GM23248 (cell line): ENCODE data around the gene WBP1. TPM values are rescaled to one million over a fixed set of nuclear protein-coding genes. Genes with fewer than 3 reads are reported as not detected.

ENCODE experiments used
- DNase-seq: peaks from one replicate; pipeline ENCODE4 v3.0.0-alpha.2; 2015
- H2AFZ ChIP-seq: fragments of 200-600 bp; sonication (generic); 2 replicates; pipeline ENCODE4 v1.6.1; 2016; ENCODE audit warnings: antibody characterized with exemption
- H3F3A ChIP-seq: fragments of 200-600 bp; sonication (generic); 2 replicates; pipeline ENCODE4 v1.6.1; 2016; ENCODE audit warnings: mild to moderate bottlenecking, antibody characterized with exemption, mixed run types; ENCODE audit not compliant: insufficient read depth
- H3K27ac ChIP-seq: fragments of 200-600 bp; sonication (generic); 2 replicates; pipeline ENCODE4 v1.5.1; 2016; ENCODE audit warnings: mild to moderate bottlenecking
- H3K27me3 ChIP-seq: fragments of 200-600 bp; sonication (generic); replicated peaks from 2 replicates; pipeline ENCODE4 v1.6.1; 2016; ENCODE audit warnings: mild to moderate bottlenecking; ENCODE audit not compliant: insufficient read depth
- H3K36me3 ChIP-seq: fragments of 200-600 bp; sonication (generic); 2 replicates; pipeline ENCODE4 v1.6.1; 2016; ENCODE audit warnings: low read depth, mild to moderate bottlenecking
- H3K4me1 ChIP-seq: fragments of 200-600 bp; sonication (generic); 2 replicates; pipeline ENCODE4 v1.6.1; 2016; ENCODE audit warnings: mild to moderate bottlenecking; ENCODE audit not compliant: insufficient read depth
- H3K4me2 ChIP-seq: fragments of 200-600 bp; sonication (generic); one replicate; pipeline ENCODE4 v1.6.1; 2016; ENCODE audit warnings: mild to moderate bottlenecking; ENCODE audit not compliant: unreplicated experiment
- H3K4me3 ChIP-seq: fragments of 200-600 bp; sonication (generic); 2 replicates; pipeline ENCODE4 v1.5.1; 2016; ENCODE audit warnings: mild to moderate bottlenecking
- H3K79me2 ChIP-seq: fragments of 200-600 bp; sonication (generic); 2 replicates; pipeline ENCODE4 v1.6.1; 2016; ENCODE audit warnings: mild to moderate bottlenecking; ENCODE audit not compliant: insufficient read depth
- H3K9ac ChIP-seq: fragments of 200-600 bp; sonication (generic); 2 replicates; pipeline ENCODE4 v1.6.1; 2016; ENCODE audit warnings: mild to moderate bottlenecking
- H3K9me2 ChIP-seq: fragments of 200-600 bp; sonication (generic); 2 replicates; pipeline ENCODE4 v1.6.1; 2016; ENCODE audit warnings: mixed run types, mild to moderate bottlenecking, moderate library complexity; ENCODE audit not compliant: insufficient read depth
- H3K9me3 ChIP-seq: fragments of 200-600 bp; sonication (generic); one replicate; pipeline ENCODE4 v1.6.1; 2017; ENCODE audit warnings: low read depth
- H4K20me1 ChIP-seq: fragments of 200-600 bp; sonication (generic); 2 replicates; pipeline ENCODE4 v1.6.0; 2016; ENCODE audit not compliant: insufficient read depth
- EZH2 ChIP-seq: fragments of 200-600 bp; sonication (generic); IDR thresholded peaks from 2 replicates; pipeline ENCODE4 v1.6.1; 2018; ENCODE audit warnings: antibody characterized with exemption, mild to moderate bottlenecking; ENCODE audit not compliant: insufficient read depth, poor library complexity, severe bottlenecking
- EZH2phosphoT487 ChIP-seq: fragments of 200-600 bp; sonication (generic); IDR thresholded peaks from 2 replicates; pipeline ENCODE4 v1.6.1; 2018; ENCODE audit warnings: antibody characterized with exemption, moderate library complexity, mild to moderate bottlenecking, low read depth; ENCODE audit not compliant: insufficient read depth
- WGBS, 2 experiments: methylation state at CpG; one replicate each; pipeline ENCODE4 v1.1.6; 2015 to 2017; ENCODE audit warnings: low lambda C conversion rate in 2 of 2, low coverage in 1 of 2; ENCODE audit errors: missing lambda C conversion rate in 2 of 2; 5-methylcytosine and 5-hydroxymethylcytosine counted together
- in situ Hi-C: fragments of 300-500 bp; cut with MboI; formaldehyde crosslinking; loops from 2 replicates; pipeline ENCODE4 v1.15.0; 2020
- polyA plus RNA-seq: library from polyadenylated mRNA; unstranded; fragments of >200 nt; fragmentation: Nextera tagmentation; extraction: Ambion mirVana; gene quantifications from 2 replicates; pipeline ENCODE4 v1.2.1, GENCODE V29; 2016
- total RNA-seq: library from RNA; depleted of rRNA; stranded (reverse); fragments of >200 nt; shearing (Covaris generic); gene quantifications from 2 replicates; pipeline ENCODE4 v1.2.3, GENCODE V29; 2014

Gene WBP1
- total and polyA plus RNA-seq, 2 experiments from 2014 or later, result 47.1 to 58.7 TPM

GRCh38 chr2:74471332-74472065 is 13.3 kb downstream of the WBP1 start:
- H3K4me1 ChIP-seq, result peaks cover 15% of the 10 kb centered on the region
- peak; percentile 20 for DNase-seq
- H3K9ac ChIP-seq, result peak overlapping the region; percentile 88
- H3K4me3 ChIP-seq, result peak overlapping the region; percentile 87
- in situ Hi-C loops, result no loop called here
- no peaks in the 10 kb centered on the region for H3K27me3 ChIP-seq
- H3K9me3 ChIP-seq, result no peaks in the 10 kb centered on the region
- 45 to 47% methylated on average over 16 of the region's 16 CpGs for WGBS, 2 experiments
- peaks cover 33% of the 10 kb centered on the region for H3F3A ChIP-seq
- H4K20me1 ChIP-seq, result no peaks in the 10 kb centered on the region
- peak overlapping the region; percentile 95 for H2AFZ ChIP-seq
- H3K9me2 ChIP-seq, result no peaks in the 10 kb centered on the region
- peak overlapping the region; percentile 85 for H3K4me2 ChIP-seq
- H3K36me3 ChIP-seq, result 0 out of 2 replicates have a peak, but pooled peaks cover 4% of the 10 kb centered on the region
- H3K79me2 ChIP-seq, result peaks cover 14% of the 10 kb centered on the region
- no peak for TF ChIP-seq EZH2
- no peak for TF ChIP-seq EZH2phosphoT487
- H3K27ac ChIP-seq, result peak overlapping the region; percentile 87

- Histone ChIP-seq H3K27me3 (no peaks in the 10 kb centered on the region), H3K27ac (peak within 1 kb of the TSS; percentile 87), H3K79me2 (peaks cover 17% of the 10 kb centered on the region; the same call in 1 of the 2 replicates), H3K4me2 (peak within 1 kb of the TSS; percentile 85), H3K9me3 (no peaks in the 10 kb centered on the region), H2AFZ (peak within 1 kb of the TSS; percentile 95), H3F3A (peaks cover 31% of the 10 kb centered on the region), H3K4me3 (peak within 1 kb of the TSS; percentile 87), H3K9me2 (no peaks in the 10 kb centered on the region), H3K9ac (peak within 1 kb of the TSS; percentile 88), H4K20me1 (no peaks in the 10 kb centered on the region), H3K4me1 (peaks cover 15% of the 10 kb centered on the region), H3K36me3 (0 out of 2 replicates have a peak, but pooled peaks cover 9% of the 10 kb centered on the region)
- TF ChIP-seq EZH2, result no peak
- DNase-seq, result peak; percentile 97
- in situ Hi-C loops, result no loop called here
- 1% methylated on average over 66 of the region's 66 CpGs for WGBS, 2 experiments
Measured at GRCh38 chr2:74472086-74472944, 14.1 kb downstream of the WBP1 start, which contains the start of gene MRPL53. Gene MRPL53 (minus strand): TSS chr2:74472680. CDS start chr2:74472660, 20 bp downstream.

GRCh38 chr2:74472945-74473258 is 14.7 kb downstream of the WBP1 start:
- Histone ChIP-seq H3F3A (peaks cover 28% of the 10 kb centered on the region), H3K79me2 (peaks cover 20% of the 10 kb centered on the region; the same call in 1 of the 2 replicates), H3K36me3 (0 out of 2 replicates have a peak, but pooled peaks cover 13% of the 10 kb centered on the region), H4K20me1 (no peaks in the 10 kb centered on the region), H3K4me3 (peak overlapping the region; percentile 87), H3K9ac (peak overlapping the region; percentile 88), H3K27ac (peak overlapping the region; percentile 87), H3K9me3 (no peaks in the 10 kb centered on the region), H2AFZ (peak overlapping the region; percentile 95), H3K27me3 (no peaks in the 10 kb centered on the region), H3K4me1 (peaks cover 15% of the 10 kb centered on the region), H3K4me2 (peak overlapping the region; percentile 85), H3K9me2 (no peaks in the 10 kb centered on the region)
- in situ Hi-C loops, result no loop called here
- TF ChIP-seq EZH2phosphoT487, result no peak
- no peak for TF ChIP-seq EZH2
- 8 to 9% methylated on average over 7 of the region's 7 CpGs for WGBS, 2 experiments
- DNase-seq, result no peak

GRCh38 chr2:74474481-74474880 is 16.2 kb downstream of the WBP1 start:
- TF ChIP-seq EZH2 (no peak), EZH2phosphoT487 (no peak)
- Histone ChIP-seq H3F3A (peaks cover 28% of the 10 kb centered on the region), H2AFZ (no peak overlapping the region), H3K27ac (no peak overlapping the region), H3K9me3 (no peaks in the 10 kb centered on the region), H4K20me1 (no peaks in the 10 kb centered on the region), H3K79me2 (peaks cover 36% of the 10 kb centered on the region), H3K9ac (no peak overlapping the region), H3K4me3 (no peak overlapping the region), H3K9me2 (no peaks in the 10 kb centered on the region), H3K4me2 (no peak overlapping the region), H3K27me3 (no peaks in the 10 kb centered on the region), H3K36me3 (0 out of 2 replicates have a peak, but pooled peaks cover 13% of the 10 kb centered on the region), H3K4me1 (peaks cover 15% of the 10 kb centered on the region)
- in situ Hi-C loops, result no loop called here
- WGBS, 2 experiments, result 98 to 99% methylated on average over 6 of the region's 6 CpGs
- no peak for DNase-seq
